HL-60/S4 (cell line): Measurements from ENCODE around the gene GNAZ.

Source experiments
- in situ Hi-C: fragments of 300-500 bp; cut with MboI; formaldehyde crosslinking; loops from 2 replicates; pipeline ENCODE4 v1.14.3; 2022; ENCODE audit warnings: low sequenced_read_pairs

Gene GNAZ

DNA sequence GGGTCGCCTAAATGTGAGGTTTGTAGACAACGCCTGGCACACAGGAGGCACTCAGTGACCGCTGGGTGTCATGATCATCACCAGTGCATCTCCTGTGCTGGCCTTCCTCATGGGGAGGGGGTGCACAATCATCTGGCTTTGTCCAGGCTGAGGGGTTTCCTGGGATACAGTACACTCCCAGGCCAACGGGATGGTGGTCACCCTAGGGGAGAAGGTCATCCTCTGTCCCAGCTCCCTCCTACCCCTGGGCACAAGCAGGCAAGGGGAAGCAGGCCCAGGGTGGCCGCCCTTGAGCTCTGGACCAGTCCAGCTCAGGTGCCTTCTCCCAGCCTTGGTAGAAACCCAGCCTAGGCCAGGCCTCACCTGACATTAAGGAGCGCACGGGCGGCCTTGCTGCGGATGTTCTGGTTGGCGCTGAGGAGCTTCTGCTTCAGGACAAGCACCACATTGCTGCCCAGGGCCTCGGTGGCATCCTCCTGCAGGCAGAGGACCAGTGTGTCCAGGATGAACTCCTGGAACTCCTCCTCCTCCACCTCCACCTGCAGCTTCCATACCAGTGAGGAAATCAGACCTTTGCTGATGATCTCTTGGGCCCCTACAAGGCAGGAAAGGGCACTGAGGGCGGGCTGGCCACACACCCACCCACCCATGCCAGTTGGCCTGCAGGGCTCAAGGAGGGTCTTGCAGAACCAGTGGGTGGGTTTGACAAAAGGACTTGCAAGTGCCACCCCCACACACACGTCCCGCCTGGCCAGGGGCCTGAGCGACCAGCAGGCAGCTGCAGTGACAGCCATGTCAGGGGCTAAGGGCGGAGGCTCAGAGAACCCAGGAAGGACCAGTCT is 6.6 kb upstream of the GNAZ start:
- in situ Hi-C loops = no loop called here

DNA sequence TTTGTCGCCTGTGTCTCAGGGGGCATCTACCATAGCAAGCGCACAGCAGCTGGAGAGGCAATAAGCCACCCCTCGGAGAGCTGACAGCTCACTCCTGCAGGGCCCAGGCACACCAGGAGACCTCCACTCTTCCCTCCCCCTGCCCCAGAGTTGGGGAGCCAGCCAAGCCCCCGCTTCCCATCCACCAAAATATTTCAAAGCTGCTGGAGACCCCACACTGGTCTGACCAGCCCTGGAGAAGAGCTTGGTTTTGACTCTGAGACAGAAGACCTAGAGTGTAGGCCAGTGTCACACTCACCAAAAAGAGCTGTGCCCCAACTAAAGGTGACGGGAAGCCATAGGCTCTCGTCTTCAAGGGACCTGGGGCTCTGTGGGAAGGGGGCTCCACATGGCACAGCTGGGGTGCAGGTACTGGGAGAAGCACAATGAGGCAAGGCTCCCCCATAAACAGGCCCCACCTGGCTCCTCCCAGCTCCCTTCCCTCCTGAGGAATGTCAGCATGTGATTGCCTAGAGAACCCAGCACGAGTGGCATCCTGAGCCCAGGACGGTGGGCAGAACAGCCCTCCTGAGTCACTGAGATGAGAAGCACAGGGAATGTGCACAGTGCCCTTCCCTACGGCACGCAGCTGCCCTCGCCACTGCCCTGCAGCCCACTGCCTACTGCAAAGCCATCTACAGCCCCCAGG is 5.8 kb upstream of the GNAZ start:
- in situ Hi-C loops = no loop called here

DNA sequence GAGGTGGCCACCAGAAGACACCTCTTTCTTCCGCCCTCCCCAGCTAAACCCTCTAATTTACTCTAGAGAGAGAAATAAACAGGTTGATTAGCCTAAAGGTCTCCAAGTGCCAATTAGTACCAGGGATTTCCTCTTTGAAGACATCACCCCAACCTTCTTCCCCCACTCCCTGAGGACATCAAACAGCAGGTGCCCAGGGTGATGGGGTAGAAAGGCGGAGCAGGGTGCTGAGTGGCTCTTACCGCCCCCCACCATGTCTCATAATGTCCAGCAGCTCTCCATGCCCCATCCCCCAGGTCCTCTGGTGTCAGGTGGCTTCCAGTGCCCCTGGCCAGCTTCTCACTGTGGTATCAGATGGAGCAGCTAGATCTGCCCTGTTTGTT is 5.3 kb upstream of the GNAZ start:
- in situ Hi-C loops = no loop called here

DNA sequence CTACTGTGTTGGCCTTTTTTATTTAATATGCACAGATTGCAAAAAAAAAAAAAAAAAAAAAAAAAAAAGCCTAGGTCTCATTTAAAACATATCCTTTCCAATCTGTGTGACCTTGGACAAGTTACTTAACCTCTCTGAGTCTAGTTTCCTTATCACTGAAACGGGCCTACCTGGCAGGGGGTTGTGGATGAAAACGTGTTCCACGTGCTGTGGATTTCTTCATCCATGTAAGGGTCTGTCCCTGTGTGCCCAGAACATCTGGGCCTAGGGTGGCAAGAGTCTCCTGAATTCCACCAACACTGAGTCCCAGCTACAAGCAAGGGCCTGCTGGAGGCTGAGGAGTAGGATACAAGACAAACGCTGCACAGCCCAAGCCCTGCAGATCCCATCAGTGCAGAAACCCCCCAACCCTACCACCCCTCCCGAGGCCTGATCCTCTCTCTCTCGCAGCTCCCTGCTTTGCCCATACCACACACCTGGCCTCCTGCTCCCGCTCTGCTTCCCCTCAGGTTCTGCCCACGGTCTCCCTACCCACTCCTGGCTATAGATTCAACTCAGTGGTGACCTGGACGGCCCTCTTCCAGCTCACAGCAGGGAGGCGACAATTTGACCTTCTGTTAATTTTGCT is 4.7 kb upstream of the GNAZ start:
- in situ Hi-C loops = no loop called here

DNA sequence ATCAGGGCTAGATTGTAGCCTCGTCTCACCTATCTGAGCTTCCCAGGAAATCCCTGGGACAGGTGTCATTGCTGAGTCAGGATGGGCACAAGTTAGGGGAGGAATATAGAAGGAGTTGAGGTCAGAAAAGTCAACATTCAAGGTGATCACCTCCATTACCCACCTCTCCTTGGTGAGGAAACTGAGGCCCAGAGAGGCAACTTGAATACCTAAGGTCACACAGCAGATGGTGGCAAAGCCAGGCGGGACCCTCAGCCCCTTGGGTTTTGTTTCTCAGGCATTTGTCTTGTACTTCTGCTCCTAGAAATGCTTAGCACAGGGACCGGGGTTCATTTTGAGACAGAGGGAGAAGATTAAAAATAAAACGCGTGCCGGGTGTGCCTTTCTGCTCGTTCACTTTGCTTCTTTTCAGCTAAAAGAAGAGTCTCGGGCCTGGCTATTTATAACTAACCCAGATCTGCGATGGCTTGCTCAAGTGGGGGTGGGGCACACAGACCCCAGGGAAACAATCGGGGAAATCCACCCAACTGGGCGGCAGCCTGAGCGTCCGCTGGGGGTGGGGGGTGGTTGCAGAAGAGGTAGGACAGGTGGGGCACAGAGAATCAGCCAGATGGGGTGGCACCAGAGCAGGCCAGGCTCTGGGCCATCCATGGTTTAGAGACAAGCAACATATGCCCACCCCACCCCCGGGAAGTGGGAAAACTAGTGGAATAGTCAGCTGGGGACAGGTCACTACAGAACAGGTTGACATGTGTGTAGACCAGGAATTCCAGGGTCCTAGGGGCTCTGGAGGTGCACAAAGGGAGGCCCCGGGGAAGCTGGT is 3.9 kb upstream of the GNAZ start:
- in situ Hi-C loops = no loop called here

DNA sequence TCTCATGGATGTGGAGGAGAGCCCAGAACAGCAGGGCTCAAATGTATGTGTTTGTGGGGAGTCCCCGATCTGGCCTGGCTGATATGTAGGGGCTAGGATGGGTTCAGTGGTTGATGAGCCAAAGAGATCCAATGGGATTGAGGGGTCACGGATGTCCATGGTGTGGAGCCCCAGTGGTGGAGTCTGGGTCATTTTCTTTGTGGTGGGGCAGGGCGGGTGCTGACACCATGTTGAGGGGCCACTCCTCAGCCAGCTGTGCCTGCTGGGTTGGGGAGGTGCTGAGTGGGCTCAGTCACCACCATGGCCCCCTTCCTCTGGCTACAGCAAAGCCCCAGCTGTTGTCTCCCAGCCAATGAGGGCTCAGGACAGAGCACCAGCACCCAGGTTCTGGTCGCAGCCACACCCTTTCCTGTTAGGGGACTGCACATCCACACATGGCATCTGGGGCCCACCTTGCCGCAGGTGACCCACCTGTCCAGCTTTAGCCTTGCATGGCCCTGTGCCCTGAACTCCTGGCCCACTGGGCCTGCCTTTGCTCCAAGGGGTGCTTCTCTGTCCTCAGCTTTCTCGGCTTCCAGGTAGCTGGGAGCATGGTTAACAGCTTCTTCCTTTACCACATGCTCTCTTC is 3.2 kb upstream of the GNAZ start:
- in situ Hi-C loops = no loop called here

DNA sequence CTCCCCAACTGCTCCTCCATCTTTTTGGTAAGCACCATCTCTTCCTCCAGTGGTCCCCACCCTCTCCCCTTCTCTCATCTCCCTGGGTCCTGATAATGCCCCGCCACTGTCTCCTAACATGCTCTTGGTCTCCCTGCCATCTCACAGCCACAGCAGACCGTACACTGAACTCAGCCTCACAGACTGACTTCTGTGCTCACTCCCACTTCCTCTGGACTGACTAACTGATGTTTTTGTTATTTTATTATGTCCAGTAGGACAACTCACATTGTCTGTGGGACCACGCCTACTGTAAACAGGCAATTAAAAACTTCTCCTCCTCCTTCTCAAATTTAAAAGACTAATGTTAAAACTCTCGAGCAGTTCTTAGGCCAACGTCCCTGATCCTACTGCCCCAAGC is 2.6 kb upstream of the GNAZ start:
- in situ Hi-C loops = no loop called here

DNA sequence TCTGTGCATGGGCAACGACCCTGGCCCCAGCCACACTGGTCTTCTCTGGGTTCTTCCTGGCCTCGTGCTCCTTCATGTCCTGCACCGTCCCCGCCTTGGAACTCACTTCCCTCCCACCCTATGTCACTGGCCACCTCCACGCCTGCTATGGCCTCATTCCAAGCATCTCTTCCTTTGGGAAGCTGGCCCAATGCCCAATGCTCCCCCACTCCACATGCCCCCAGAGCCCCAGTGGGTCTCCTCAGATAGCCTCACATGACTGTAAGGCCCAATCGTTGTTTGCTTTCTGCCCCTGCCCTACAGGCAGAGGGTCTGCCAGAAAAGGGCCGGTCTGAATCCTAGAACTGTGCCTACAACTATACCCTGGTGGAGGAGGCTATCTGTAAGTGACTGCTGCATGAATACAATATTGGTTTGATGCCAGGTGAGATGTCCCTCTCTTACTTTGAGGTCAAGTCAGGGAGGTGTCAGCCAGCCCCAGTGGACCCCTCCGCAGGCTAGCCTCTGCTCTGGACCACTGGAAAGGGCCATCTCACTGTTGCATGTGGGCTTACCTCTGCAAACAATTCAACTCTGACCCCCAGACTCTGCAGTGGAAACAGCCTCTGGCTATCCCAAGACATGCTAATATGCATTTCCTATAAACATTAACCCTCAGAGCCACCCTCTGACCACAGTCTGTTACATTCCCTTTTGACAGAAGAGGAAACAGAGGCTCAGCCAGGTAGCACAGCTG is 2.1 kb upstream of the GNAZ start:
- in situ Hi-C loops = no loop called here

DNA sequence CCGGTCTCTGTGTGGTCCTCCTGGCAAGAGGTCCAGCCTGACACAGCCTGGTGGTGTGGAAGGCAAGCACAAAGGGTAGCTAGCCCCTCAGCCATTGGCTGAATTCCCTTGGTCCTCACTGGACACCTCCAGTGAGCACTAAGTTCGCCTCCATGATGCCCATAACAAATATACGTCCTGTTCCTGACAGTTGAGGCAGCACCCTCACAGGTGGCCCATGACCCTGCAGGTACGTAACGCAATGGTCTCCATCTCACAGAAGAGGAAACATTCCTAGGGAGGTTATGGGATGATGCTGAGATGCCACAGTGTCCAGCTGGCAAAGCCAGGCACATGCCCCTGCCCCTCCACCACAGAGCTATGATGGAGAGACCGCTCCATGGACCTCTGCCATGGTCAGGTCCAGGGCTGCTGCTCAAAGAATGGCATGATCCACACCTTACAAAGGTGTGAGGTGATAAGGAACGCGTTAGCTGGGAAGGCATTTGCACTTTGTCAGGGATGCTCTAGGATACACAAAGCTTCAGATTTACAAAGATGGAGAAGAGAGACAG is 1.4 kb upstream of the GNAZ start:
- in situ Hi-C loops = no loop called here

DNA sequence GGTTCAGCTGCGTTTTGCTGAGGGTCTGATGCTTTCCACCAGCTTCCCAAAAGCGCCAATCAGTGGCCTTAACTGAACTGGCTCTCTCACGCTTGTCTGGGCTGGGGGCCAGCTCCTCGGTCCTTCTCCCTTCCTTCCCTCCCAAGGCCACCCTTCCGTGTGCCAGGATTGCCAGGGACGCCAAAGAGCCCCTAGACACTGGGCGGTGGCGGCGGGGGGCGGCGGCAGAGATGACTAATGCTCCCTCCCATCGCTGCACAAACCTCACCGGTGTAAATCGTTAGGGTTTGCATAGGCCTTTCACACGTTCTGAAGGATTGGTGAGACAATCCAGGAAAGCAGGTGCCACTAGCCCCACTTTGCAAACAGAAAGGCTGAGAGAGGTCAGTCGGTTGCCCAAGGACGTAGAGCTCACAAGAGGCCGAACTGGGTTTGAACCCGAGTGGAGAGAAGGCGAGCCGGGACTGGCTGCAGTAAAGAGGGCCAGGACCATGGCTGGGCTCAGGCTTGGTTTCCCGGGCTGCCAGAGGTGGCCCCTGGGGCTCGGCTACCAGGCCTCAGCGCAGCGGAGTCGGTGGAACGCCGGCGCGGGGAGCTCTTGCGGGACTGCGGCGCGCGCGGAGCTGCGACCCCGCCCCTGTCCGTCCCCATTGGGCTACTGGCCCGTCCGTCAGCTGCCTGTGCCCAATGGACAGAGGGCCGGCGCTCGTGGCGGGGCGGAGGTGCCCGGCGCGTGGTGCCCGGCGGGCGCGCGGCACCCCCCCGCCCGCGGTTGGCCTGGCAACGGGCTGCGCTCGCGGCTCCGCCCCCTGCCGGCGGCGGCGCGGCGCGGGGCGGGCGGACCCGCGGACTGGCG is 589 bp upstream of the GNAZ start:
- in situ Hi-C loops = no loop called here

DNA sequence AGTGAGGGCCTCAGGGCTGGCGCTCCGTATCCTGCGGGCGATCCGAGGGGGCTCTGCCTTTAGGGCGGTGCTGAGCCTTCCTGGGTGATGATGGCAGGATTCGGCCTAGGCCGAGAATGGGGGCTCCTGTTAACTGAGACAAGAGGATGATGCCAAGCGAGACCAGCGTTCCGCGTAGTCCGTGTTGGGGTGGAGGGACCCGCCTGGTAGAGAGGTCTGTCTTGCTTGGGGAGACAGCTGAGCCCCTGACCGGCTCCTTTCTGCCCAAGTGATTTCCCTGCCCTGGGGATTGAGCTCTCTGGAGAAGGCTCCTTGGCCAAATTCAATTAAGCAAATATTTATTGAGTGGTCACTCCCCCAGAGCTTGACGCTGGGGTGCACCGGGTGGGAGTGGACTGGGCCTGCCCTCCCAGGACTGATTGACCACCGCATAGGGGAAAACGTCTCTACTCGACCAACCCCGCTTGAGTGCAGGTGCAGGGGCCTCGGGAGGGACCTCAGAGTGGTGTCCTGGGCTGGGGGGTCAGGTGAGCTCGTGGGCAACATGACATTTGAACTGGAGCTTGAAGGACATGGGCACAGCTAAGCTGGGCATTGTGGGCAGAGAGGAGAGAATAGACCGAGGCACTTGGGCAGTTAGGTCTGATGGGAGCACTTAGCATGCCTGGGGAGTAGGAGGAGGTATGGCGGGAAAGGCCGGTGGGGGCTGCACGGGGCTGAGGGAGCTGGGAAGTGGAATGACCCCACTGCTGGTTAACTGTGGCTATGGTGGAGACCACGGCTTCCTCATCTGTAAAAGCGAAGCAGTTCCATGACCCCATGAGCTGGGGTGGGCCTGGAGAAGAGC is 1.1 kb downstream of the GNAZ start:
- in situ Hi-C loops = no loop called here

DNA sequence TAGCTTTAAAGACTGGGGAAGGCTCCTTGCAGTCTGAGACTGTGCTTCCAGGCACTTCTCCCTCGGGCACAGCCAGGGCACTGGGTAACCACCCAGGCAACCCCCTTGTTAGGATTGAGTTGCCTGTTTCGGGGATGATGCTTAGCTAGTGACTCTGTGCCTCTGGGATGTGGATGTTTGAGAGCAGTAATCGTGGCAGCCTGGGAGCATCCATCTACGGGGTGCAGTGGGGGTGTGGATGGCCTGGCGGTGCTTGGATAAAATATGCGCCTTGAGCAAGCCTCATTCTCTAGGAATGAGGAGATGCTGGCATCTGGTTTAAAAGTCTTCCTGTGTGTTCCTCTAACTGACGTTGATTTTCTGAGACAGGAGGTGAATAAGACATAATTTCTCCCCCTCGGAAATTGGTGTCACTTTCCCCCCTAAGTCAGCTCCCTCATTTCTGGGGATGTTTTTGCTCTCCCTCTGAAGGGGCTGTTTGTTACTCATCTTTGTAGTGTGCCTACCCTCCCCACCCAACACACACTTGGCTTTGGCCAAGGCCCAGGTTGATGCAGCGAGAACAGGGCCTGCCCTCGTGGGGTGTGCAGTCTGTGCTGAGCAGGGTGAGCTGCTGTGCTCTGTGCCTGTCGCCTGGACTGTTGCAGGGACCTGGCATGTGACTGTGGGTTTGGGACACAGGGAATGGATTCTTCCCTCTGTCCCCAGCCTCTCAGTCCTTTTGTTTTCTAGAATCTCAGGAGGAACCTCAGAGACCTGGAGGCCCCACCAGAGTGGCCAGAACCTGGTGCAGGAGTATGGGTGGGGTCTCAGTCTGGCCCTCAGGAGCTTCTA is 2.0 kb downstream of the GNAZ start:
- in situ Hi-C loops = no loop called here

DNA sequence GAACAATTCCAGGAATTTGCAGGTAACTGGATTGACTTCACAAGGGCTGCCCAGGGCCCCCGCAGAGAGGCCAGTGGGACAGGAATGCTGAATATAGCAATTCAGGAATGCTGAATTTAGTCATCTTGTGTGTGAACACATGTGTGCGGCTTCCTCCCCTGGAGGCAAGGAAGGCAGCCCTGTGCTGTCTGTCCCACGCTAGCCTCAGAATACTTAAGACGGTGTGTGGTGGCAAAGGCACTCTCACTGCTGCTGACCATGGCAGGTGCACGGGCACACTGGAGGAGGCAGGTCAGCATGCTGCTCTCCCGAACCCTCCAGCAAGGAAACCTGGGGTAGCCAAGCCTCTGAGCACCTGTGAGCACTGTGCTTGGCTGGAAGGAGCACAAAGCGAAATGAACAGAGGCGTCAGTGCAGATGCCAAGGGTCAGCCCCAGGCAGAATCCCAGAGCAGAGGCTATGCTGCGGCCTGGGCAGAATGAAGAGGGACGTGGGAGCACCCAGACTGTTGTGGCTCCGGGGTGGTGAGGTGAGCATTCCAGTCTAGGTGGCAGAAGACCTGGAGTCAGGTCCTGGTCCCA is 2.7 kb downstream of the GNAZ start:
- in situ Hi-C loops = no loop called here

DNA sequence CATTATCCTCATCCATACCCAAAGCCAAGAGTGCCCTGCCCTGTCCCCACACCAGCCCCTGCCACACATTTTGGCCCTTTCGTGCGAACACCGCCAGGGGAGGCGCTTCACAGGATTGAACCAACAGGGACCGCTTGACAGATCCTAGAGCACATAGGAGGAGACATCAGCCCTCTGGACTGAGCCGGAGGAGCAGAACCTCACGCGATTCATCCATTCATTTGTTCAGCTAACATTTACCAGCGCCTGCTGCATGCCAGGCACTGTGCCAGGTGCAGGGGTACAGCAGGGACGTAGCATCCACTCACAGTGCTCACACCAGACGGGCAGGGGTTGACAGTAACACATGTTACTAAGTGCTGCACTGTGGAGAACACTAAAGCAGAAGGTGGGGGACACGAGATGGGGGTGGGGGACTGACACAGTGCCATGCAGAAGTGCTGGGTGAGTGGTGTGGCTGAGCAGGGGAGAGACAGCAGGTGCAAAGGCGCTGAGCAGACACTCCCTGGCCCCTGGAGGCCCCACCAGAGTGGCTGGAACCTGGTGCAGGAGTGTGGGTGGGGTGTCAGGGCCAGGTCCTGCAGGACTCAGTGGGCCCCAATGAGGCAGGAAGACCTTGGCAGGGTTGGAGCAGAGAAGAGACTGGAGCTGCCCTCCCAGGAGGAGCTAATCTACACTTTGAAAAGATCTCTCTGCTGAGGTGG is 3.4 kb downstream of the GNAZ start:
- in situ Hi-C loops = no loop called here

DNA sequence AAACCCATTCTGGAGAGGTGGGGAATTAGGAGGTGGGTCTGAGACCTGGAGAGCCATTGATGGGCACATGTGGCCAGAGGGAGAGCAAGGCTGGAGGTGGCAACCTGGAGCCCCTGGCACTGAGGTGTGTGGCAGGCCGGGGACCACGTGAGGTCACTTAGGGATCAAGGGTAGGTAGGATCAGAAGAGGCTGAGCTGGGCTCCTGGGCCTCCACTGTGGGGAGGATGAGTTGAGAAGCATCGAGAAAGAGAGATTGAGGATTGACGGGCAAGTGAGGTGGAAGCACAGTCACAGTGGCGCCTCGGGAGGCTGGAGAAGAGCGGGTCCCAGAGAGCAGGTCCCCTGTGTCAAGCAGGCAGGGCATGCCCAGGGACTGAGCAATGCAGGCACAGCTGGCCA is 4.1 kb downstream of the GNAZ start:
- in situ Hi-C loops = no loop called here

DNA sequence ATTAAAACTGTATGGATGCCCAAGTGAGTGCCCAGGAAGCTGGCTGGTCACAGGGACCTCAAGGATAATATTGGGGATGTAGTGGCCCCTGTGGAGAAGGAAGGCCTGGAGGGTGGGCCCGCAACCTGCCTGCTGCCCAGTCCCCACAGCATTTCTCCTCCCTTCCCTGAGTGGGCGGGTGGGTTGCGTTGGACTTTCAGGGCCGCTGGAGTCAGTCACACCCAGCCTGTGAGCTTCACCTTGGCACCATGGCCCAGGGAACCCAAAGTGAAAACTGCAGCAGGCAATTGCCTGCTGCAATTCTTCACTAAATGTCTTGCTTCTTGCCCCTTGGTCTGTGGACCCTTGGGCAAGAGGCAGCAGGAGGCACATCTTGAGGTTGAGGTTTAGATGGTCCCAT is 4.7 kb downstream of the GNAZ start:
- in situ Hi-C loops = no loop called here
